B cell (primary cell): ENCODE data around the gene RABGAP1L. TPM values are rescaled to one million over a fixed set of nuclear protein-coding genes. Genes with fewer than 3 reads are reported as not detected.

ENCODE experiments used
- ATAC-seq: fragments of 200-7000 bp; cut with Tn5 transposase; one replicate; pipeline ENCODE4 v1.10.0; 2021; ENCODE audit warnings: low read depth, mild to moderate bottlenecking, moderate number of reproducible peaks, moderate library complexity
- CTCF ChIA-PET: fragments of 350-600 bp; sonication (Branson Sonifier 250); formaldehyde crosslinking; loops from one replicate; lab custom pipeline; 2021; ENCODE audit warnings: antibody characterized with exemption, inconsistent platforms; lab: Charles Lee
- POLR2A ChIA-PET: fragments of 350-600 bp; sonication (Branson Sonifier 250); formaldehyde crosslinking; loops from one replicate; lab custom pipeline; 2021; ENCODE audit warnings: antibody characterized with exemption; lab: Charles Lee
- DNase-seq: peaks from one replicate; pipeline ENCODE4 v3.0.0; 2013
- H2AFZ ChIP-seq: 2 replicates; pipeline ENCODE4 v1.6.1; 2012; ENCODE audit warnings: mild to moderate bottlenecking, low read depth, low read length; ENCODE audit not compliant: insufficient read depth, poor library complexity, severe bottlenecking
- H3K27ac ChIP-seq, 2 donors: 1 replicate in 1 of 2; 2 replicates in 1 of 2; pipeline ENCODE4 v1.5.1; 2012 to 2013; ENCODE audit warnings: low read length in 2 of 2, mild to moderate bottlenecking in 2 of 2, moderate library complexity in 1 of 2
- H3K27me3 ChIP-seq, 4 experiments: fragments of 200-600 bp in 1 of 4; sonication (generic) in 1 of 4; replicated peaks in 1 of 4; 1 replicate in 2 of 4; 2 replicates in 2 of 4; pipeline versions ENCODE4 v1.6.1 to v1.7.0; 2013 to 2016; ENCODE audit warnings: low read length in 3 of 4, mild to moderate bottlenecking in 2 of 4, mixed read lengths in 1 of 4, moderate library complexity in 1 of 4; ENCODE audit not compliant: insufficient read depth in 4 of 4, control insufficient read depth in 3 of 4; ENCODE audit errors: control extremely low read depth in 1 of 4
- H3K36me3 ChIP-seq, 2 experiments: replicated peaks in 1 of 2; 1 replicate in 1 of 2; 2 replicates in 1 of 2; pipeline versions ENCODE4 v1.6.1 to v1.7.1; 2013; ENCODE audit warnings: low read length in 1 of 2; ENCODE audit not compliant: insufficient read depth in 2 of 2, control insufficient read depth in 1 of 2; ENCODE audit errors: control extremely low read depth in 1 of 2, extremely low read depth in 1 of 2
- H3K4me1 ChIP-seq, 2 donors: fragments of 200-600 bp in 1 of 2; sonication (generic) in 1 of 2; 1 replicate in 1 of 2; 2 replicates in 1 of 2; pipeline versions ENCODE4 v1.5.1 to v1.6.1; 2013 to 2017; ENCODE audit warnings: low read length in 2 of 2; ENCODE audit not compliant: control insufficient read depth in 2 of 2, insufficient read depth in 2 of 2
- H3K4me2 ChIP-seq: replicated peaks from 2 replicates; pipeline ENCODE3; 2012; ENCODE audit warnings: mild to moderate bottlenecking, low read depth, low read length; ENCODE audit not compliant: poor library complexity, severe bottlenecking
- H3K4me3 ChIP-seq, 5 experiments: fragments of 200-600 bp in 1 of 5; sonication (generic) in 1 of 5; 1 replicate in 3 of 5; 2 replicates in 2 of 5; pipeline versions ENCODE4 v1.5.1 to v1.7.0; 2011 to 2016; ENCODE audit warnings: low read length in 4 of 5, mild to moderate bottlenecking in 4 of 5, low read depth in 2 of 5, control low read depth in 1 of 5, moderate library complexity in 1 of 5; ENCODE audit not compliant: insufficient read depth in 1 of 5; ENCODE audit errors: control extremely low read depth in 1 of 5, extremely low read depth in 1 of 5
- H3K79me2 ChIP-seq: fragments of 200-600 bp; sonication (generic); one replicate; pipeline ENCODE4 v1.6.0; 2016; ENCODE audit warnings: low read length; ENCODE audit not compliant: control insufficient read depth, insufficient read depth
- H3K9ac ChIP-seq: fragments of 200-600 bp; sonication (generic); 2 replicates; pipeline ENCODE4 v1.6.1; 2017; ENCODE audit warnings: mild to moderate bottlenecking, low read length, moderate library complexity
- H3K9me3 ChIP-seq, 3 donors: one replicate each; pipeline versions ENCODE4 v1.6.1 to v1.7.1; 2013; ENCODE audit warnings: low read length in 2 of 3; ENCODE audit not compliant: control insufficient read depth in 2 of 3, insufficient read depth in 1 of 3; ENCODE audit errors: control extremely low read depth in 1 of 3
- H4K20me1 ChIP-seq: 2 replicates; pipeline ENCODE4 v1.6.0; 2012; ENCODE audit warnings: mild to moderate bottlenecking, low read length; ENCODE audit not compliant: insufficient read depth, control insufficient read depth, poor library complexity, severe bottlenecking
- H3K27ac Mint-ChIP-seq: one replicate; pipeline ENCODE4 v1.8.0; 2021; ENCODE audit warnings: mixed read lengths
- H3K27me3 Mint-ChIP-seq: one replicate; pipeline ENCODE4 v1.8.0; 2021; ENCODE audit warnings: mixed read lengths
- H3K4me1 Mint-ChIP-seq: one replicate; pipeline ENCODE4 v1.8.0; 2021; ENCODE audit warnings: mixed read lengths
- H3K4me3 Mint-ChIP-seq: one replicate; pipeline ENCODE4 v1.8.0; 2021; ENCODE audit warnings: mixed read lengths
- H3K9me3 Mint-ChIP-seq: one replicate; pipeline ENCODE4 v1.8.0; 2022; ENCODE audit warnings: mixed read lengths; ENCODE audit not compliant: insufficient read depth
- EZH2 ChIP-seq: IDR thresholded peaks from 2 replicates; pipeline ENCODE4 v1.6.1; 2012; ENCODE audit warnings: borderline replicate concordance, low read depth, mild to moderate bottlenecking, moderate library complexity, low read length; ENCODE audit not compliant: insufficient read depth, poor library complexity, severe bottlenecking
- WGBS: methylation state at CpG from one replicate; pipeline ENCODE4 v1.1.5; 2013; ENCODE audit warnings: missing lambda C conversion rate; ENCODE audit not compliant: insufficient coverage; 5-methylcytosine and 5-hydroxymethylcytosine counted together
- intact Hi-C: fragments of 100-400 bp; cut with micrococcal nuclease; formaldehyde crosslinking; loops from one replicate; pipeline ENCODE4 v1.10.0; 2022
- polyA plus RNA-seq: library from polyadenylated mRNA; depleted of rRNA; stranded (reverse); fragments of >200 nt; gene quantifications from 2 replicates; pipeline ENCODE4 v1.2.3, GENCODE V29; 2012
- total RNA-seq, 2 donors: library from RNA; stranded (reverse); fragments of 120-200 nt in 1 of 2; gene quantifications; 1 replicate in 1 of 2; 2 replicates in 1 of 2; pipeline versions ENCODE4 v1.2.3 to v1.2.4, GENCODE V29; 2013 to 2022
- TF ChIP-seq, protein P1 (sequence below): fragments of 200-600 bp; IDR thresholded peaks from one replicate; pipeline ENCODE4 v1.8.0; 2022; ENCODE audit warnings: antibody characterized with exemption, mild to moderate bottlenecking

The RABGAP1L gene
- total and polyA plus RNA-seq, 2 donors (not counting 1 experiment from before 2014, with no cell fraction given): 34.9 to 159 TPM

DNA sequence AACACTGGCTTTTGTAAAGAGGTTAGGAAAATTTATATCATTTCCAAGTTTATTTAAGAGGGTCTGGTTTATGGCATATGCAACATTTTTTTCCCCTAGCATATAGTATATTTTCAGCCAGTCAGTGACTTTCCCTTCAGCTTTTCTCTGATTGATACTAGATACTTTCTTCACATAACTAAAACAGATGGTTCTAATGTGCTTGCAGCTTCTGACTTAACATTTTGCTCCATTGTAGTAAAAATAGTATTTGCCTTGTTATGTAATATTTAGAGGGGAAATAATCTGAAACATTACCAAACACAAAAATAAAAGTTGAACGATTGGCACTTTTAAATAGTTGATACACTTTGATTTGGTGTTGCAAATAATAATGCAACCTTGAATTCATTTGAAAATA lies 480.1 kb downstream of the RABGAP1L start:
- Mint-ChIP-seq H3K4me3 (no peak overlapping the region), H3K9me3 (no peaks in the 10 kb centered on the region), H3K27ac (no peak overlapping the region), H3K4me1 (no peaks in the 10 kb centered on the region), H3K27me3 (no peaks in the 10 kb centered on the region)
- no peak overlapping the region for H2AFZ ChIP-seq
- intact Hi-C loops: no loop called here
- H3K27me3 ChIP-seq: no peaks in the 10 kb centered on the region
- no peak for DNase-seq
- WGBS: no CpG with 5 or more reads among the region's 1 CpG
- H3K9ac ChIP-seq: no peak overlapping the region
- no peaks in the 10 kb centered on the region for H4K20me1 ChIP-seq
- ATAC-seq: no peak
- H3K36me3 ChIP-seq: peaks cover 4 to 11% of the 10 kb centered on the region in 2 experiments
- TF ChIP-seq, protein P1, sequence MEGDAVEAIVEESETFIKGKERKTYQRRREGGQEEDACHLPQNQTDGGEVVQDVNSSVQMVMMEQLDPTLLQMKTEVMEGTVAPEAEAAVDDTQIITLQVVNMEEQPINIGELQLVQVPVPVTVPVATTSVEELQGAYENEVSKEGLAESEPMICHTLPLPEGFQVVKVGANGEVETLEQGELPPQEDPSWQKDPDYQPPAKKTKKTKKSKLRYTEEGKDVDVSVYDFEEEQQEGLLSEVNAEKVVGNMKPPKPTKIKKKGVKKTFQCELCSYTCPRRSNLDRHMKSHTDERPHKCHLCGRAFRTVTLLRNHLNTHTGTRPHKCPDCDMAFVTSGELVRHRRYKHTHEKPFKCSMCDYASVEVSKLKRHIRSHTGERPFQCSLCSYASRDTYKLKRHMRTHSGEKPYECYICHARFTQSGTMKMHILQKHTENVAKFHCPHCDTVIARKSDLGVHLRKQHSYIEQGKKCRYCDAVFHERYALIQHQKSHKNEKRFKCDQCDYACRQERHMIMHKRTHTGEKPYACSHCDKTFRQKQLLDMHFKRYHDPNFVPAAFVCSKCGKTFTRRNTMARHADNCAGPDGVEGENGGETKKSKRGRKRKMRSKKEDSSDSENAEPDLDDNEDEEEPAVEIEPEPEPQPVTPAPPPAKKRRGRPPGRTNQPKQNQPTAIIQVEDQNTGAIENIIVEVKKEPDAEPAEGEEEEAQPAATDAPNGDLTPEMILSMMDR: no peak
- no peak for TF ChIP-seq EZH2
- H3K4me1 ChIP-seq: no peaks in the 10 kb centered on the region
- H3K9me3 ChIP-seq: peaks cover 0 to 2% (median 0%) of the 10 kb centered on the region in 3 donors
- ChIA-PET CTCF (no interaction called here), POLR2A (no interaction called here)
- H3K4me3 ChIP-seq: no peak overlapping the region
- no peak overlapping the region for H3K27ac ChIP-seq
- peaks cover 4% of the 10 kb centered on the region for H3K79me2 ChIP-seq
- H3K4me2 ChIP-seq: no peak overlapping the region

DNA sequence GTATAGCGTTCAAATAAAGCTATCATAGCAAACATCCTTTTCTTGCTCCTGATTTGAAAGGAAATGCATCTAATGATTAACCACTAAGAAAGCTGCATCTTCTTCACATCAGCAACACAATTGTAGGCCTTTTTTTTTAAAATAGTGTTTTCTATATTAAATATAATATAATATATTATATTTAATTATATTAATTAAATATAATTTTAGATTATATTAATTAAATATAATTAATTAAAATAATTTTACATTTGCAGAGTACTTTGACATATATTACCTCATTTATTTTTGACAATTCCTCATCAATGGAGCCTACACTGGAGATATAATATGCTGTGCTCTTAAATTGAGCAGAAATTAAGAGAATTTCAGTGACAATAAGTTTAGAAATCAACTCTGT lies 481.5 kb downstream of the RABGAP1L start:
- peaks cover 4% of the 10 kb centered on the region for H3K79me2 ChIP-seq
- DNase-seq: no peak
- no peak overlapping the region for H3K4me2 ChIP-seq
- peaks cover 4 to 11% of the 10 kb centered on the region in 2 experiments for H3K36me3 ChIP-seq
- no peaks in the 10 kb centered on the region for H4K20me1 ChIP-seq
- Mint-ChIP-seq H3K27ac (no peak overlapping the region), H3K4me1 (no peaks in the 10 kb centered on the region), H3K4me3 (no peak overlapping the region), H3K27me3 (no peaks in the 10 kb centered on the region), H3K9me3 (peaks cover 2% of the 10 kb centered on the region)
- H2AFZ ChIP-seq: no peak overlapping the region
- intact Hi-C loops: no loop called here
- WGBS: 100% methylated on average over 1 of the region's 1 CpG
- ChIA-PET CTCF (no interaction called here), POLR2A (no interaction called here)
- H3K9me3 ChIP-seq: peaks cover 0 to 2% (median 0%) of the 10 kb centered on the region in 3 donors
- no peak overlapping the region for H3K4me3 ChIP-seq
- H3K9ac ChIP-seq: no peak overlapping the region
- no peak overlapping the region for H3K27ac ChIP-seq
- H3K27me3 ChIP-seq: no peaks in the 10 kb centered on the region
- no peaks in the 10 kb centered on the region for H3K4me1 ChIP-seq
- TF ChIP-seq, protein P1: no peak
- TF ChIP-seq EZH2: no peak
- no peak for ATAC-seq
